GM19025 (cell line): ENCODE measurements around the gene TPP2.

ENCODE experiments used
- ATAC-seq: cut with Tn5 transposase; IDR thresholded peaks from one replicate; pipeline ENCODE4 v1.9.1; 2021; ENCODE audit warnings: mild to moderate bottlenecking, low read depth, moderate library complexity; ENCODE audit not compliant: unreplicated experiment

The TPP2 gene

DNA sequence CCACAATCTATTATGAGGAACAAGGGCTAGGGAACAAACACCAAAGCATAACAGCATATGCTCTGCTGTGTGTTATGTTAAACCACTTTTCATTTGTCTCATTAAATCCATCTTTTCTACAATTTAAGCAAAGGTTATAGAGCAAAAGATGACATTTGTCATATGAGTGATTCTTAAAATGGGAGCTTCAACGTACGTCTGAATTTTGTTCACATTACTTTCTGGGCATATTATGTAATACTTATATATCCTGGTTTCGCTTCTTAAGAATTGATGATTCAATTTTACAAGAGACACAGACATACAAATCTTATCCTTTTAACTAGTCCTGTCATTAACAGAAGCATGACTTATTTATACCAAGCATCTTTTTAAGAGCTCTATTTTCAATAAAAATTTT is 3.3 kb upstream of the TPP2 start:
- ATAC-seq: no peak

DNA sequence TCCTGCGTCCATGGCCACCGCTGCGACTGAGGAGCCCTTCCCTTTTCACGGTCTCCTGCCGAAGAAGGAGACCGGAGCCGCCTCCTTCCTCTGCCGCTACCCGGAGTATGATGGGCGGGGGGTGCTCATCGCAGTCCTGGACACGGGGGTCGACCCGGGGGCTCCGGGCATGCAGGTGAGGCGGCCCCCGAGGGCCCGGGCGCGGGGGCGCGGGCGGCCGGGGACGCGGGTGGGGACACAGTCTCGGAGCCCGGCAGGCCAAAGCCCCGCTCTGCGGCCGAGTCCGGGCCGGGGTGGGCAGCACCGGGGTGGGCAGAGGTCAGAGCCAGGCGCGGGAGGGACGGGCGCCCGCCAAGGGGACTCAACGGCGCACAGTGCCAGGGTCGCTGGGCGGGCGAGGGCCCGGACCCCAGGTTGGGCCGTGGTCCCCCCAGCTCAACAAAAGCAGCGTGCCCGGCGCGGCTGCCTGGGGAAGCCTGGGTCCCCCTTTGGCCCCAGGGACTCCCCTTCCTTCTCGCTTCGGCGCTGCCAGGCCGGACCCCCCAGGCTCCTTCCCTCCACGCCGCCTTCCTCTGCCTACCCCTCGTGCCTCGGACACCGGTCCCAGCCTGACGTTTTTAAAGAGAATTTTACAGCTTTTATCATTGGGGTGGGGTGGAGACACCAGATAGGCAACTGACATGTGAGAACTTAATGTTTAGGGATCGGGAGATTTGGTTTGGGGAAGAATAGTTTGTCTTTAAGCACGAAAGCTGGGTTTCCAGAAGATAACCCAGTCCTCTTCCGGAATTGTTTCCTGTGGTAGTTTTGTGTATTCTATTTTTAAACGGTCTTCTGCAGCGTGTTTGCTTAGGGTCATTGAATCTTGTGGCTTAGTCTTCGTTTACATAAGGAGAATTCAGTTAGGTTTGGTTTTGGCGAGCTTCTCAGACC is 509 bp downstream of the TPP2 start:
- ATAC-seq: peak; percentile 12

DNA sequence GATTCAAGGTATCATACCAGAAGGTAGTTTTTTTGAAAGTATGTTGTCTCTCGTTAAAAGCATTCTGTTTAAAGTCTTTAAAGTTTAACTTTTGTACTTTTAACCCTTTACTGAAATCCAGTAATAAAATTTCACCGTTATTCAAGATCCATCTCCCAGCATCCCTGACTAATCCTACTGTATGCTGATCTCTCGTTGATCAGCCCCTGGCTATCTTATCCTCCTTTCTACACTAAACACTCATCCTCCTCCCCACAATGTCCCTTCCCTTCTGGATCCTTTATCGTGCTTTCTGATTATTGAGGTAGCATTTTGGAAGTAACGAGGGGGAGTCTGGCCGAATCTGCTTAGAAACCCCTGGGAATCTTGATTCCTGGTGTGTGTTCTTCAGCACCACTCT is 1.3 kb downstream of the TPP2 start:
- no peak for ATAC-seq

DNA sequence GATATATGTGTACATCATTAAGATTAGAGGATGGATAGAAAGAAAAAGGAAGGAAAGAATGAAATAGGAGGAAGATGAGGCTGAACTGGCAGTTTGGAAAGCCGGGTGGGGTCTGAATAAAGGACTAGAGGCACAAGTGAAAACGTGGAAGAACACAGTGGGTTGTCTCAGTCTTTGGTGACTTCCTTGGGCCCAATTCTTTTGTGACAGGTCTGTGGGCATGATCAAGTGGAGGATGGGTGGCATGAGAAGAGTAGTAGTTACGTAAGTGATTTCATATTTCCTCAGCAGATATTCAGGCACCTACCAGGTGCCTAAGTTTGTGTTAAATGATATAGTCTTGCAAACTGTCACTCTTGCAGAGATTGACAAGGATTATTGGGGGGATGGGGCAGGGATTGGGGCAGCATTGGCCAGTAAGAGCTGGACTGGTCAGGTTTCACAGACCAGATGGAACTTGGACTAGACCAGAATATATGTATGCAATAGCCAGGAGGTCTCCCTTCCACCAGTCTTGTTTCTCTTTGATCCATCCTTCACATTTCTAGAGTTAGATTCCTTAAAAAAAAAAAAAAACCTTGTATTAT is 2.7 kb downstream of the TPP2 start:
- ATAC-seq: no peak

DNA sequence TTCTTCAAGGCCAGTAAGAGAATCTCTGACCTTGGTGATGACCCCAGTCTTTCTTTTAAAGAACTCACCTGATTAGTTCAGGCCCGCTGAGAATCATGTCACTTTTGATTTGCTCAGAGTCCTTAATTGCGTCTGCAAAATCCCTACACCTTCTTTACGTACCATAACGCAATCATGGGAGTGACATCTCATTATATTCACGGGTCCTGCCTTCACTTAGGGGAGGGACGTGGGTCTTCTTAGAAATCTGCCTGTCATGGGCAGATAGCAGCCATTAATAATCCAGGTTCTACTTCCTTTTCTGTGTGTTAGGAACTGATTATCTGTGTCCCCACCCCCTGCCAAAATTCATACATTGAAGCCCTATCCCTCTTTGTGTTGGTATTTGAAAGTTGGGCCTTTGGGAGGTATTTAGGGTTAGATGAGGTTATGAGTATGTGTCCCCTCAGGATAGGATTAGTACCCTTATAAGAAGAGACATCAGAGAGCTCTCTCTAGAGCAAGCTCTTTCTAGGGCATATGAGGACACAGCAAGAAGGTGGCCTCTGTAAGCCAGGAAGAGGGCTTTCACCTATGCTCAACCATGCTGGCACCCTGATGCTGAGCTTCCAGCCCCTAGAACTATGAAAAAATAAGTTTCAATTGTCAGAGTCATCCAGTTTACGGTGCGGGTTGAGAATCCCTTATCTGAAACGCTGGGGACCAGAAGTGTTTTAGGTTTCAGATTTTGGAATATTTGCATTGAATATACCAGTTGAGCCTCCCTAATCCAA is 9.9 kb downstream of the TPP2 start:
- no peak for ATAC-seq

- no peak for ATAC-seq
Measured at GRCh38 chr13:102608974-102609373, 12.2 kb downstream of the TPP2 start.

DNA sequence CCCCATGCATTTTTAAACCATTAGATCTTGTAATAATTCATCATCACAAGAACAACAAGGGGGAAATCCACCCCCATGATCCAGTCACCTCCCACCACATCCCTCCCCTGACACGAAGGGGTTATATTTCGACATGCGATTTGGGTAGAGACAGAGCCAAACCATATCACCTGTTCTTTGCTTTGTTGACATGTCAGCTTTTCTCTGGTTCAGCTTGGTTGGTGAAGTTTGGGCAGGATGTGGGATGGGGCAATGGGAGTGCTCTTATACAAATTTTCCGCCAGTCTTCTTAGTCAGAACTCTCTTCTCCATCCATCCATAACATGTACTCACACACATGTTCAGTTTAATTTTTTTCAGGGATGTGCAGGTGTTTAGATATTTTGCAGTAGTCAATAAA is 12.9 kb downstream of the TPP2 start:
- ATAC-seq: no peak

DNA sequence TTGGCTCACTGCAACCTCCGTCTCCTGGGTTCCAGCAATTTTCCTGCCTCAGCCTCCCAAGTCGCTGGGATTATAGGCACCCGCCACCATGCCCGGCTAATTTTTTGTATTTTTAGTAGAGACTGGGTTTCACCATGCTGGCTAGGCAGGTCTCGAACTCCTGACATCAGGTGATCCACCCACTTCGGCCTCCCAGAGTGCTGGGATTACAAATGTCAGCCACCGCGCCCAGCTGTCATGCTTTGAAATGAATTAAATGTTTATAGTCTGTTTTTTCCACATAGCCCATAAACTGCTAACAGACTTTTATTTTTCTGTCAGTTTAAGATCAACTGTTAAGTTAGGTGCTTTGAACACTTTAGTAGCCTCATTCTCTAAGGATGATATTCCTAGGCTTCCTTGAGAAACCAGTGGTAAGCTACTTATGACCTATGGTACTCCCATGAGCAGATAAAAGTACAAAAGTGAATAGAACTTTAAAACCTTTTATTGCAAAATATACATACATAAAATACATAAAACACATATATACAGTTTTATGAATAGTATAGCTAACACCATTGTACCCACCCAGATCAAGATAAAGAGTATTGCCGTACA is 13.6 kb downstream of the TPP2 start:
- no peak for ATAC-seq

- no peak for ATAC-seq
Measured at GRCh38 chr13:102617697-102618350, 21.0 kb downstream of the TPP2 start.

DNA sequence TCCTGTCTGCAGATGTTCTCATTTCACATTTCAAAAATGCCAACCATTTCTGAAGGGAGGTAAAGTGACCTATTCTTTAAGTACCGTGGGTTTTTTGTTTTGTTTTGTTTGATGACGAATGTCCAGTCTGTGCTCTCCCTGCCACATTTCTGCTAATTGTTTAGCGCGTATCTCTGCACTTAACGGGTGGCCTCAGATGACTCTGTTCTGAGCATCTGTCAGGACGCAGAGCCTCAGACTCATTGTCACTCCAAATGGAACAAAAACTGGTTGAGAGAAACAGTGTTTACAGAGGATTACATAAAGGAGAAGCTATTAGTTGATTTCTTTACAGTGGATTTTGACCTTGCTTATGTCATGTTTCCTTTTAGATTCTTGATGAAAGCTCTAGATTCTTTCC is 23.7 kb downstream of the TPP2 start:
- ATAC-seq: no peak

DNA sequence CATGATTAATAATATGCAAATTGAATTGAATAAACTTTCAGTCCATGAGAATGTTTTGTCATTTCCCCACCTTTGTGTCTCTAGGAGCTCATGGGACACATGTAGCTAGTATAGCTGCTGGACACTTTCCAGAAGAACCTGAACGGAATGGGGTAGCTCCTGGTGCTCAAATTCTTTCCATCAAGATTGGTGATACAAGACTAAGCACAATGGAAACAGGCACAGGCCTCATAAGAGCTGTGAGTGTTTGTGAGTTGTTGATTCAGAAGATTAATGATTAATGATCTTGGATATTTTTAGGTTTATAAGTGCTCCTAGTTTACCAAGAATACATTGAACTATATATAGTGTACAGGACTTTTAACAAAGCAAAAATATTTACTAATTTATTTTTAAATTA is 30.1 kb downstream of the TPP2 start:
- no peak for ATAC-seq

DNA sequence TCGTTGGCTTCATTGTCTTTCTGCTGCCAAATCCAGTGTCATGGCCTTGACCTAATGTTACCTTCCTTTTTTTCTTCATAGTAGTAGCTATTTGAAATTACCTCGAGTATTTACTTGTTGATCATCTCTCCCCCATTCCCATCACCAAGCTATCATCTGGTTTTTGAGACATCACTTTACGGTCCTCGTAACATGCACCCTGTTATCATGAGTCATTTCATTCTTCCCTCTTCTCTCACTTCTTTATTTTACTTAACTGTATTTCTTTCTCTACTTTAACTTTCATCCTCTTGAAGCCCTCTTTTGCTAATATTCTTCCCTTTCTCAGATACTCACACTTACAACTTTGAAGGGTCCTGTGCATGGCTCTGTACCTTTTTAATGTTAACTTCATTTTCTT is 31.8 kb downstream of the TPP2 start:
- no peak for ATAC-seq

DNA sequence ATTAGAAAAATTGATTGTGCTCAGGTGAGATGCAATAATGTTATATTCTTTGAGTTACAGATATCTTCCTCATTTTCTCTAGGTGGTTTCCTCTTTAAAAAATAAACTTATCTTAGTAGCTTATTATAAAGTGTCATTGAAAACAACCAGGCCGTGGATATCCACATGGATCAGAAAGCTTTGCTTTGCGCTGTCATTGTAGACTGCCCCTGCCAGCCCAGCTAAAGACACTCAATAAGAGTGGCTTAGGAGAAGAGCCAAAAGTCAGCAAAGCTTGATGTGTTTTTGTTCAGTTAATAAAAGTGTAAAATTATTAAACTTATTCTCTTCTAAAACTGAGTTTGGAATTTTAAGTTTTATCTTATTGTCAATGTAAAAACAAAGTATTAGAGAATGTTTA is 34.4 kb downstream of the TPP2 start:
- no peak for ATAC-seq

DNA sequence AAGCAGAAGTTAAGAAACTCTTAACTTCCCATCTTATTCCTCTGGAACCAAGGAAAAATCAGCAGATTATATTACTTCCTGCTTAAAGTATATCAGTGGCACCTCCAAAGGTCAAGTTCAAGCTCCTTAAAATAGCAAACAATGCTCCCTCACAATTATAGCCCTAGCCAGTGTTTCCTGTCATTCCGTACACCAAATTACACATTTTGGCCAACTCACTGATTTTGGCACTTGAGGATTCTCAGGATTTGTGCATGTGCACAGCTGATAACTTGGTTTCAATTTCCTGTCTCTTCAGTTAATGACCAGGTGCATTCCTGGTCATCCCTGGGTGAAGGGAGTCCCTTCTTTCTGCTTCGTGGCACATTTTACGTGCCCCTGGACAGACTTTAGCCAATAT is 42.0 kb downstream of the TPP2 start:
- no peak for ATAC-seq

DNA sequence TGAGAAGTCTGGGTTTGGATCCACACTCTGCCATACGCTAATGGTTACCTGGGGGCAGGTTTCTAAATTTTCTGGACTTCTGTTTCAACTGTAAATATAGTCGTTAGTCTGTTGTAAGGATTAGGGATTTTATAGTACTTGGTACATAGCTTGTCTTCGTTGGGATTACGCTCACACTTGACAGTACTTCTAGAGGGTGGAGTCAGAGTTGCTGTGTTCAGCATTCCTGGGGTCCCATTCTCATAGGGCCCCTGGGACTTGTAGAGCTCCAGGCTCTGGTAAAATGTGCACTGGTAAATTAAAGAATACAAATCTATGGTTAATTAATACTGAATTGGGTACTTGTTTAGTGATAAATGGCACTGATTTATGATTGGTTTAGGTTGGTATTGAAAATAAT is 45.2 kb downstream of the TPP2 start:
- ATAC-seq: no peak

DNA sequence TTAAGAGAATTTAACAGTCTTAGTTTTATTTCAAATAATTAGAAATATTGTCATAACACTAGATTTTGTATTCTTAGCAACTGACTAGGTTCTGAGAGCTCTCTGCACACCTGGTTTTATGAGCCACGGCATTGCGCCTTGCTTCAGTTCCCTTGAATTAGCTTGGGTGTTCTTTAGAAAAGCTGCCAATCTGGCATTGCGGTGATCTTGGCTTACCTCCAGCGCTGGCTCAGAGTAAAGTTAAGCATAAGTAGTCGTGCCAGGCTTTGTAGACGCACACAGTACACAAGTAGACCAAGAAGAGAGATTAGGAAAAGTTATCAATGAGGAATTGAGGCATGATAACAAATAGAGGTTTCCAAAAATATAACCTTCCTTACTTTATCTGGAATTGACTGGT is 45.7 kb downstream of the TPP2 start:
- ATAC-seq: no peak

DNA sequence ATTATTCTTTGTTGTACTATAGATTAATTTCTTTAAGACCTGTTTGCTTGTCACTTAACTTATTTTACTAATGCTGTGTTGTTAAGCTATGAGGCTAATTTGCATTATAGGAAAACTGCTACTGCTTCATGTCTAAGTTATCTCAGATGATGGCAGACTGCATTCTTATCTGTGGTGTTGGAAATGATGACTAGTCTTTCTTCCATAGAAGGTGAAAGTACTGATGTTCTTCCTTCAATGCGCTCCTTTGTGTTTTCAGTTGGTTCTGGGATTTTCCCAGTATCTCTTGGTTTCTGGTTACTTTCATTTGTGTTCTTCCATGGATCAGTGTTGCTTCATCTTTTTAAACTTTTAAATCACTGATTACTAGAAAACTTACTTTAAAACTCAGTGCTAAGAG is 46.9 kb downstream of the TPP2 start:
- ATAC-seq: no peak

GRCh38 chr13:102645701-102646100 is 48.9 kb downstream of the TPP2 start:
- ATAC-seq: no peak

- ATAC-seq: no peak
Measured at GRCh38 chr13:102648046-102648445, 51.3 kb downstream of the TPP2 start.

- no peak for ATAC-seq
Measured at GRCh38 chr13:102650444-102650843, 53.7 kb downstream of the TPP2 start.

- ATAC-seq: no peak
Measured at GRCh38 chr13:102651392-102651791, 54.6 kb downstream of the TPP2 start.
